ENCODE results near the gene ANKRD34C. TPM values are rescaled to one million over a fixed set of nuclear protein-coding genes. Genes with fewer than 3 reads are reported as not detected.
A peak's percentile ranks its signal among the peaks of the same experiment; 100 is the strongest.

ANKRD34C gene
- total and polyA plus RNA-seq, 9 of the 15 experiments (the other 6 are each of a cell fraction or from before 2014, with no cell fraction given), result 0.01 TPM; not detected in 8

DNA sequence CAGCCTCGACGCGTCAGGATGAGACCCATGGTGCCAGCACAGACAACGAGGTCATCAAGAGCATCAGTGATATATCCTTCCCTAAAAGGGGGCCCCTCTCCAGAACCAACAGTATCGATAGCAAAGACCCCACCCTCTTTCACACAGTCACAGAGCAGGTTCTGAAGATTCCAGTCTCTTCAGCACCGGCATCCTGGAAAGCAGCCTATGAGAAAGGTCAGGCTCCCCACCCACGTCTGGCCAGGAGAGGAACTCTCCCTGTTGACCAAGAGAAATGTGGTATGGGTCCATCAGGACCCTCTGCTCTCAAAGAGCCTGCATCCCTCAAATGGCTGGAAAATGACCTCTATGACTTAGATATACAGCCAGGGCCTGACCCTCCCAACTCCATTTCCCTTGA lies 11.6 kb downstream of the ANKRD34C start:
- H3K4me3 ChIP-seq, result no peak overlapping the region
- H3K27ac ChIP-seq (ENCODE audit: extremely low read depth, low read depth, low read length), result no peak overlapping the region
- H2AFZ ChIP-seq (ENCODE audit: low read depth, low read length), result no peak overlapping the region
- H3K9me3 ChIP-seq (replicated peaks; ENCODE audit: control insufficient read depth, insufficient read depth, low read depth, low read length), result no peaks in the 10 kb centered on the region
- intact Hi-C loops (cut with micrococcal nuclease), result no loop called here
- H3K4me1 ChIP-seq (replicated peaks in 1 of 2; ENCODE audit: control insufficient read depth in 2 of 2, insufficient read depth in 2 of 2, low read length in 2 of 2), result no peaks in the 10 kb centered on the region
- H3K79me2 ChIP-seq (ENCODE audit: control insufficient read depth, insufficient read depth, low read length), result no peaks in the 10 kb centered on the region
- H3K9me1 ChIP-seq (ENCODE audit: control insufficient read depth, insufficient read depth, low read length), result no peaks in the 10 kb centered on the region
- H3K27me3 ChIP-seq (ENCODE audit: control insufficient read depth in 2 of 2, insufficient read depth in 2 of 2, low read length in 2 of 2), result peaks cover 6 to 8% of the 10 kb centered on the region in 2 experiments; a peak in 2 of 5 replicates
- TF ChIP-seq, protein P1, sequence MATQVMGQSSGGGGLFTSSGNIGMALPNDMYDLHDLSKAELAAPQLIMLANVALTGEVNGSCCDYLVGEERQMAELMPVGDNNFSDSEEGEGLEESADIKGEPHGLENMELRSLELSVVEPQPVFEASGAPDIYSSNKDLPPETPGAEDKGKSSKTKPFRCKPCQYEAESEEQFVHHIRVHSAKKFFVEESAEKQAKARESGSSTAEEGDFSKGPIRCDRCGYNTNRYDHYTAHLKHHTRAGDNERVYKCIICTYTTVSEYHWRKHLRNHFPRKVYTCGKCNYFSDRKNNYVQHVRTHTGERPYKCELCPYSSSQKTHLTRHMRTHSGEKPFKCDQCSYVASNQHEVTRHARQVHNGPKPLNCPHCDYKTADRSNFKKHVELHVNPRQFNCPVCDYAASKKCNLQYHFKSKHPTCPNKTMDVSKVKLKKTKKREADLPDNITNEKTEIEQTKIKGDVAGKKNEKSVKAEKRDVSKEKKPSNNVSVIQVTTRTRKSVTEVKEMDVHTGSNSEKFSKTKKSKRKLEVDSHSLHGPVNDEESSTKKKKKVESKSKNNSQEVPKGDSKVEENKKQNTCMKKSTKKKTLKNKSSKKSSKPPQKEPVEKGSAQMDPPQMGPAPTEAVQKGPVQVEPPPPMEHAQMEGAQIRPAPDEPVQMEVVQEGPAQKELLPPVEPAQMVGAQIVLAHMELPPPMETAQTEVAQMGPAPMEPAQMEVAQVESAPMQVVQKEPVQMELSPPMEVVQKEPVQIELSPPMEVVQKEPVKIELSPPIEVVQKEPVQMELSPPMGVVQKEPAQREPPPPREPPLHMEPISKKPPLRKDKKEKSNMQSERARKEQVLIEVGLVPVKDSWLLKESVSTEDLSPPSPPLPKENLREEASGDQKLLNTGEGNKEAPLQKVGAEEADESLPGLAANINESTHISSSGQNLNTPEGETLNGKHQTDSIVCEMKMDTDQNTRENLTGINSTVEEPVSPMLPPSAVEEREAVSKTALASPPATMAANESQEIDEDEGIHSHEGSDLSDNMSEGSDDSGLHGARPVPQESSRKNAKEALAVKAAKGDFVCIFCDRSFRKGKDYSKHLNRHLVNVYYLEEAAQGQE (IDR thresholded peaks at IDR 0.05; ENCODE audit: borderline replicate concordance), result peak; percentile 62
- TF ChIP-seq, protein P1 (CRISPR knock-in tag; IDR thresholded peaks at IDR 0.05; ENCODE audit: low read depth), result no peak
- TF ChIP-seq NCOR1 (IDR thresholded peaks at IDR 0.05) (no peak), EHMT2 (IDR thresholded peaks at IDR 0.05) (peak; percentile 35; the same call in 1 of the 2 replicates)
- DNase-seq (ENCODE audit: extremely low read depth in 1 of 4, low spot score in 3 of 4) (no peak), ATAC-seq (no peak), FAIRE-seq (no peak)
- WGBS (ENCODE audit: insufficient coverage, low coverage, missing lambda C conversion rate), result 5% methylated on average over 7 of the region's 7 CpGs
- no TSS peak for BruUV-seq (replicated peaks)
- in situ Hi-C loops (cut with MboI), result no loop called here
- ChIA-PET CTCF (ENCODE audit: low intra/inter-chr PET ratio) (no interaction called here), POLR2A (no interaction called here)
- H4K20me1 ChIP-seq (replicated peaks; ENCODE audit: control insufficient read depth, insufficient read depth, low read length), result no peaks in the 10 kb centered on the region
- no peak overlapping the region for H3K4me2 ChIP-seq (ENCODE audit: insufficient read depth, low read length)
- H3K36me3 ChIP-seq (ENCODE audit: control insufficient read depth, insufficient read depth, low read length), result no peaks in the 10 kb centered on the region
- no peak overlapping the region for H3K9ac ChIP-seq (ENCODE audit: insufficient read depth in 1 of 2, low read depth in 2 of 2, low read length in 2 of 2)

Measured in K562 (cell line).